Mammary epithelial cell (primary cell): Measurements from ENCODE around the gene SLC12A9.

Experiments
- CTCF ChIP-seq, 2 donors: IDR thresholded peaks in 1 of 2; conservative IDR thresholded peaks in 1 of 2; 2 replicates each; pipeline ENCODE4 v1.5.1; 2011 to 2012; ENCODE audit warnings: inconsistent platforms in 2 of 2, low read length in 2 of 2, mild to moderate bottlenecking in 2 of 2, control low read depth in 1 of 2, low read depth in 1 of 2; ENCODE audit not compliant: insufficient read depth in 1 of 2; ENCODE audit errors: extremely low read depth in 1 of 2
- EZH2 ChIP-seq: IDR thresholded peaks from 2 replicates; pipeline ENCODE4 v1.6.1; 2012; ENCODE audit warnings: low read length, inconsistent platforms, borderline replicate concordance

- no peak for TF ChIP-seq CTCF (conservative IDR thresholded peaks at IDR 0.05 in 1 of 2, IDR thresholded peaks at IDR 0.05 in 1 of 2; ENCODE audit: extremely low read depth in 1 of 2, insufficient read depth in 1 of 2, low read depth in 1 of 2, low read length in 2 of 2)
- no peak for TF ChIP-seq EZH2
Measured at GRCh38 chr7:100875356-100875751, 22.8 kb downstream of the SLC12A9 start.
